GM19238 (cell line): ENCODE measurements around the gene ITM2C.
A peak's percentile ranks its signal among the peaks of the same experiment; 100 is the strongest.

Experiments used
- DNase-seq: peaks from one replicate; pipeline ENCODE4 v3.0.0; 2011; ENCODE audit warnings: low spot score; ENCODE audit not compliant: insufficient read length

The ITM2C gene

GRCh38 chr2:230891064-230891463 is 26.3 kb downstream of the ITM2C start:
- no peak for DNase-seq

GRCh38 chr2:230891509-230891908 is 26.8 kb downstream of the ITM2C start:
- DNase-seq: no peak

- peak; percentile 46 for DNase-seq
Observed at GRCh38 chr2:230893338-230893737, 28.6 kb downstream of the ITM2C start.

GRCh38 chr2:230893841-230894781 is 29.4 kb downstream of the ITM2C start:
- DNase-seq: no peak

- no peak for DNase-seq
Observed at GRCh38 chr2:230895536-230896345, 31.0 kb downstream of the ITM2C start.

- DNase-seq: no peak
Observed at GRCh38 chr2:230896346-230897115, 31.8 kb downstream of the ITM2C start.

DNA sequence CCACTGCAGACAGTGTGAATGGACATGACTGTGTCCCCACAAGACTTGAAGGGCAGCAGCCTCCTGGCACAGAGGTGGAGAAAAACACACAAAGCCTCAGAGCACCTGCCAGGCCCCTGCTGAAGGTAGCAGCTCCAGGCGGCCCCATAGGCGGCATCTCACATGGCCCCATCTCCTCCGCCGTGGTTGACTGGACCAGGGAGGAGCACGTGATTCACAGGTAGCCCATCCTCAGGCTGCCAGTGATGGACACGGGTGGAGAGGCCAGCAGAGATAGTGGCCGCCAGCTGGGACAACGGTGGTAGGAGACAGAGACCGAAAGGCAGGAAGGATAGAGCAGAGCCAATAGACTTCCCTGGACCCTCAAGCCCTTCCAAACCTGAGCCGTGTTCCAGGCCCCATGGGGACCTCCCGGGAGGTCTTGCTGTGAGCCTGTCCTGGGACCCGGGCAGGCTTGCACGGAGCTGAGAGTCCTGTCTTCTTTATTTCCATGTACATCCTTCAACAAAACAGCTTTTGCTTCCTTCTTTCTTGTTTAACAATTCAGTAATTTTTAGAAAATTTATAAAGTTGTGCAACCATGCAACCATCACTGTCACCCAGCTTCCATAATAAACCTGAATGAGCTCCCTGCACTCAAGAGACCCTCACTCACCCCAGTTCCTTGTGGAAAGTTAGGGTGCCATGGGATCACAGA is 33.4 kb downstream of the ITM2C start:
- DNase-seq: no peak

DNA sequence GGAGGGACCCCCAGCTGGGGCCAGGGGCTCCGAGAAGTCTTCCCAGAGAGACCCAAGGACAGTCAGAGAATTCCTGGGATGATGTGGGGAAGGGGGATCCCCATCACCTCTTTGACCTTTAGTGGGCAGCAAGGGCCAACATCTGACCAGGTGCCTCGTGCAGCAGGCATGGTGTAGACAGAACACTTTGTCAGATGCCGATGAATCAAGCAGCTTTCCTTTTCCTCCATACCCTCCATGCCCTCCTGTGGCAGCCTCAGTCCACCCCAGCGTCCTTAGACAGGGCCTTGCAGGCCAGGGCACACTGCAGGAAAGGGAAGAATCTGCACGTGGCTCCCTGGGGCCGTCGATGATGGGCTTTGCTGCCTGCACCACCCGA is 34.0 kb downstream of the ITM2C start:
- no peak for DNase-seq

DNA sequence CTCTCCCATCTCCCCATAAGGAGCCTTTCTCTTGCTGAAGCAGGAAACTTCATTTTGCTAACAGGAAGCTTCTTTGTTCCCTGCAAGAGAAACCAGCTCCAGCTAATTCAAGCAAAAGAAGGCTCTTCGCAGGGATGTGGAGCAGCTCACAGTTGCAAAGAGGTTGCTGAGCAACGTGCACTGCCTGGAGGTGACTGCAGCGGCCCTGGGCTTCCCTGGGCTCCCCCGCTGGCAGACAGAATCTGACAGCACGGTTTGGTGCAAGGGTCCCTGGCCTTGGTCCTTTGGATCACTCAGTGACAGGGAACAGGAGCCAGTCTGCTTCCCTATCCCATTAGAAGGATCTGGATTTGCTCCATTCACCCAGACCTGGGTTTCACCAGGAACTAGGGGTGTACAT is 34.5 kb downstream of the ITM2C start:
- no peak for DNase-seq

DNA sequence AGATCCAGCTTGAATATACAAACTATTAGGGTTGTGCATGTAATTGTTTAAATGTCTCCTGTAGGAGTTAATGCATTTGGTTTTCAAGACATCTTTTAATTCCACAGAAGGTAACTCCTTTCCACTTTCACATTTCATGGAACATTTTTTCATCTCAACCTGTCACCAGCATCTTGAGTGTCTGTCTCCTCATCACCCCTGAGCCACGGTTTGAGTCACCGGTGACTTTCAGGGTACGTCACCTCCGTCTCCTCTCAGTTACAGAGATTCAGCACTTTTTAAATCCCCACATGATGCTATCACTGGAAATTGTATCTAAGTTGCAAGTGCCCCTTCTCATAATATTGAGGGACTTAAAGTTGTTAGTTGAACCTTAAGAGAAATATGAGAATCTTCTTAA is 35.0 kb downstream of the ITM2C start:
- no peak for DNase-seq

GRCh38 chr2:230900336-230900995 is 35.7 kb downstream of the ITM2C start:
- DNase-seq: no peak

DNA sequence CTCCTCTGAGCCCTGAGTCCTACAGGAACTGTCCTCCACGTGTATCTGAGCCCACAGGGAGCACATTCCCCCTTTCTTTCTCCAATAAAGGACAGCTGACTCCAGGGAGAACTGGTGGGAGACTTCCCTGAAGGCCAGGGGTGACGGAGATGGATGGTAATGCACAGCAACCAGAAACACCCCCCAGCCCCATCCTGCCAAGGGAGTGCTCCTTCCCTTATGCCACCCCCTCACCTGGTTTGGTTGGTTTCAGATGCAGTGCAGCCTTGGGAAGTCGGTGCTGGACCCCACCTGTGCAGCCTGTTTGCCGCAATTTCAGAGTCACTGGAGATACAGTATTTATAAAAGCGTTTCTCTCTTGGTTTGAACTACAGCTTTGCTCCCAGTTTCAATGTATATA is 36.3 kb downstream of the ITM2C start:
- DNase-seq: no peak

GRCh38 chr2:230902180-230902899 is 37.6 kb downstream of the ITM2C start:
- DNase-seq: peak; percentile 76

GRCh38 chr2:230903231-230904150 is 38.7 kb downstream of the ITM2C start:
- no peak for DNase-seq

DNA sequence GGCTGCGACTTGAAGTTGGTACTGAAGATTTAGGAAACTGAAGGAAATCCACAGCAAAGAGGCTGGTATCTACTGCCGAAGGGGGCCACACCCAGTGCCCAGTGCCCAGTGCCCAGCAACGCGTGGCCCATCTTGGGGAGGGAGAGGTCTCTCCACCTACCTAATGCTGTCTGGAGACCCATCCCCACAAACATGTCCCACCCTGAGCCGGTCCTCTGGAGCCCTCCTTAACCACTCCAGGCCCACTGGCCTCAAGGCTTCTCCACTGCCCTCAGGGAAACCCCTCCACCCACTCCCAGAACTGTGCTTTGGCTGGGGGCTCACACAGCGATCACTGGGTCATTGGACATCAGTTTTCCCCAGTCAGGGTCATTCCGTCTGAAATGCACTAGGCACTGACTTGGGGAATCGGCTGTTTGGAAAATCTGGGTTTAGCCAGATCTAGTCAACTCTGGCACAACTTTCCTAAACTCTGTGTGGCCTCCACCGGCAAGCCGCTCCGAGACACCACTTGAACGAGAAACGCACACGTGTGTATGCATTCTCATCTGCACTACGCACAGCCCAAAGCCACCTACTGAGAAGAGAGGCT is 40.2 kb downstream of the ITM2C start:
- no peak for DNase-seq

- DNase-seq: no peak
Observed at GRCh38 chr2:230905448-230906421, 41.0 kb downstream of the ITM2C start.
